ENCODE measurements around the gene PLEKHG4B. TPM values are rescaled to one million over a fixed set of nuclear protein-coding genes. Genes with fewer than 3 reads are reported as not detected.

Gene PLEKHG4B
- total RNA-seq, 4 donors from 2014 or later = 5.5 to 10.9 (median 7.1) TPM

- Histone ChIP-seq H3K27me3 (no peaks in the 10 kb centered on the region), H3K4me1 (peaks cover 0 to 18% of the 10 kb centered on the region in 2 donors), H3K36me3 (no peaks in the 10 kb centered on the region), H3K27ac (peak overlapping the region in 1 of 3 donors; percentile 15), H3K9me3 (no peaks in the 10 kb centered on the region), H3K4me3 (replicated peaks in 1 of 3) (no peak overlapping the region)
- no peak for TF ChIP-seq POLR2A (IDR thresholded peaks at IDR 0.05)
- TF ChIP-seq, protein P1, sequence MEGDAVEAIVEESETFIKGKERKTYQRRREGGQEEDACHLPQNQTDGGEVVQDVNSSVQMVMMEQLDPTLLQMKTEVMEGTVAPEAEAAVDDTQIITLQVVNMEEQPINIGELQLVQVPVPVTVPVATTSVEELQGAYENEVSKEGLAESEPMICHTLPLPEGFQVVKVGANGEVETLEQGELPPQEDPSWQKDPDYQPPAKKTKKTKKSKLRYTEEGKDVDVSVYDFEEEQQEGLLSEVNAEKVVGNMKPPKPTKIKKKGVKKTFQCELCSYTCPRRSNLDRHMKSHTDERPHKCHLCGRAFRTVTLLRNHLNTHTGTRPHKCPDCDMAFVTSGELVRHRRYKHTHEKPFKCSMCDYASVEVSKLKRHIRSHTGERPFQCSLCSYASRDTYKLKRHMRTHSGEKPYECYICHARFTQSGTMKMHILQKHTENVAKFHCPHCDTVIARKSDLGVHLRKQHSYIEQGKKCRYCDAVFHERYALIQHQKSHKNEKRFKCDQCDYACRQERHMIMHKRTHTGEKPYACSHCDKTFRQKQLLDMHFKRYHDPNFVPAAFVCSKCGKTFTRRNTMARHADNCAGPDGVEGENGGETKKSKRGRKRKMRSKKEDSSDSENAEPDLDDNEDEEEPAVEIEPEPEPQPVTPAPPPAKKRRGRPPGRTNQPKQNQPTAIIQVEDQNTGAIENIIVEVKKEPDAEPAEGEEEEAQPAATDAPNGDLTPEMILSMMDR (IDR thresholded peaks at IDR 0.05) = no peak
- intact Hi-C loops (cut with DNase I) = no loop called here
- WGBS, 2 donors = 60 to 64% methylated on average over 12 to 15 of the region's 18 CpGs
- DNase-seq = no peak
Observed at GRCh38 chr5:167982-168660, 76.2 kb downstream of the PLEKHG4B start.

GRCh38 chr5:169071-169727 lies 77.2 kb downstream of the PLEKHG4B start:
- 58 to 75% methylated on average over 24 to 31 of the region's 32 CpGs for WGBS, 2 donors
- Histone ChIP-seq H3K4me1 (peaks cover 0 to 18% of the 10 kb centered on the region in 2 donors), H3K36me3 (no peaks in the 10 kb centered on the region), H3K27me3 (no peaks in the 10 kb centered on the region), H3K4me3 (replicated peaks in 1 of 3) (no peak overlapping the region), H3K9me3 (no peaks in the 10 kb centered on the region), H3K27ac (no peak overlapping the region)
- DNase-seq = peak; percentile 17 to 42
- TF ChIP-seq POLR2A (IDR thresholded peaks at IDR 0.05) = no peak
- TF ChIP-seq, protein P1 (IDR thresholded peaks at IDR 0.05) = no peak
- intact Hi-C loops (cut with DNase I) = no loop called here

GRCh38 chr5:169728-170094 lies 77.7 kb downstream of the PLEKHG4B start:
- intact Hi-C loops (cut with DNase I) = no loop called here
- peaks cover 0 to 18% of the 10 kb centered on the region in 2 donors for H3K4me1 ChIP-seq
- 54 to 81% methylated on average over 11 to 12 of the region's 12 CpGs for WGBS, 2 donors
- no peak for TF ChIP-seq POLR2A (IDR thresholded peaks at IDR 0.05)
- TF ChIP-seq, protein P1 (IDR thresholded peaks at IDR 0.05) = no peak
- H3K4me3 ChIP-seq (replicated peaks in 1 of 3) = no peak overlapping the region
- H3K27me3 ChIP-seq = no peaks in the 10 kb centered on the region
- H3K27ac ChIP-seq = no peak overlapping the region
- DNase-seq = no peak
- no peaks in the 10 kb centered on the region for H3K36me3 ChIP-seq
- H3K9me3 ChIP-seq = no peaks in the 10 kb centered on the region

- 81 to 88% methylated on average over 14 to 22 of the region's 37 CpGs for WGBS, 2 donors
- intact Hi-C loops (cut with DNase I) = no loop called here
Observed at GRCh38 chr5:170971-171800, 79.2 kb downstream of the PLEKHG4B start.

More at GRCh38 chr5:170971-171800, 79.2 kb downstream of the PLEKHG4B start:
- Histone ChIP-seq H3K27me3 (no peaks in the 10 kb centered on the region), H3K4me1 (peaks cover 0 to 18% of the 10 kb centered on the region in 2 donors), H3K4me3 (replicated peaks in 1 of 3) (no peak overlapping the region), H3K27ac (peak overlapping the region in 1 of 3 donors; percentile 22), H3K9me3 (no peaks in the 10 kb centered on the region), H3K36me3 (no peaks in the 10 kb centered on the region)
- TF ChIP-seq, protein P1 (IDR thresholded peaks at IDR 0.05) = no peak
- no peak for TF ChIP-seq POLR2A (IDR thresholded peaks at IDR 0.05)
- DNase-seq = no peak

Measured in thyroid gland (tissue), 4 donors.